ENCODE data around the gene RORB. TPM values are rescaled to one million over a fixed set of nuclear protein-coding genes. Genes with fewer than 3 reads are reported as not detected.

RORB gene
- total RNA-seq, 1 donor from 2014 or later, result 3.4 TPM

DNA sequence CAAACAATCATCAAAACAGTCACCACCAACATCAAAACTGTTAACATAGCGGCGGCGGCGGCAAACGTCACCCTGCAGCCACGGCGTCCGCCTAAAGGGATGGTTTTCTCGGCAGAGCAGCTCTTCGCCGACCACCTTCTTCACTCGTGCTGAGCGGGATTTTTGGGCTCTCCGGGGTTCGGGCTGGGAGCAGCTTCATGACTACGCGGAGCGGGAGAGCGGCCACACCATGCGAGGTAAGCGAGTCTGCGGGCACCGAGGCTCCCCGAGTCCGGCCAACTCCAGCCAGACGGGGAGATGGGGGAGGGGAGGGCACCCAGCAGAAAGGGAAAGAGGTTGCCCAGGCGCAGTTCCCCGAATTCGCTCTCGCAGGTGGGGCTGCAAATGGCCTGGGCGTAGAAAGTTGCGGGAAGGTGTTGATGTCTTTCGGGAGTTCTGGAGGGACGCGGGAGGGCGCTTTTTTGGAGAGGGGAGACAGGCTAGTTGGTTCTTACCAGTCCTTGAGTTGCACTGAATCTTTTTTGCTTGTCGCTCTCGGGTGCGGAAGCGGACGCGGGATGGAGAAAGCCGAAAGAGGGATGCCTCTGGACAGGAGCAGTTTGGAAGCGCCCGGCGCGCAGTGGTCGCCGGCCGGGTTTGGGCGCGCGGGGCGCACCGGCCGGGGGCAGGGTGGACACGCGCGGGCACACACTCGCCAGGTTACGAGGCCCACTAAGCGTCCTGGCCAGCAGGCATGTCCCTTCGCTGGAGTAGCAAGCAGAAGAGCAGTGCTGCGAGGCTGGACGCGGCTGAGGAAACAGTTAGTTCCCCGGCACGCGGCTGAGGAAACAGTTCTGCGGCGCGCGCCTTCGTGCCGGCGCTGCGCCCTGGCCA lies 849 bp downstream of the RORB start:
- Histone ChIP-seq H3K9me3 (no peaks in the 10 kb centered on the region), H3K4me1 (peaks cover 34% of the 10 kb centered on the region), H3K4me3 (peak overlapping the region; percentile 64), H3K27me3 (ENCODE audit: low read depth) (peaks cover 55% of the 10 kb centered on the region), H3K27ac (no peak overlapping the region), H3K36me3 (no peaks in the 10 kb centered on the region)
- intact Hi-C loops (cut with DNase I), result no loop called here
- TF ChIP-seq, protein P1, sequence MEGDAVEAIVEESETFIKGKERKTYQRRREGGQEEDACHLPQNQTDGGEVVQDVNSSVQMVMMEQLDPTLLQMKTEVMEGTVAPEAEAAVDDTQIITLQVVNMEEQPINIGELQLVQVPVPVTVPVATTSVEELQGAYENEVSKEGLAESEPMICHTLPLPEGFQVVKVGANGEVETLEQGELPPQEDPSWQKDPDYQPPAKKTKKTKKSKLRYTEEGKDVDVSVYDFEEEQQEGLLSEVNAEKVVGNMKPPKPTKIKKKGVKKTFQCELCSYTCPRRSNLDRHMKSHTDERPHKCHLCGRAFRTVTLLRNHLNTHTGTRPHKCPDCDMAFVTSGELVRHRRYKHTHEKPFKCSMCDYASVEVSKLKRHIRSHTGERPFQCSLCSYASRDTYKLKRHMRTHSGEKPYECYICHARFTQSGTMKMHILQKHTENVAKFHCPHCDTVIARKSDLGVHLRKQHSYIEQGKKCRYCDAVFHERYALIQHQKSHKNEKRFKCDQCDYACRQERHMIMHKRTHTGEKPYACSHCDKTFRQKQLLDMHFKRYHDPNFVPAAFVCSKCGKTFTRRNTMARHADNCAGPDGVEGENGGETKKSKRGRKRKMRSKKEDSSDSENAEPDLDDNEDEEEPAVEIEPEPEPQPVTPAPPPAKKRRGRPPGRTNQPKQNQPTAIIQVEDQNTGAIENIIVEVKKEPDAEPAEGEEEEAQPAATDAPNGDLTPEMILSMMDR (IDR thresholded peaks at IDR 0.05), result no peak
- ATAC-seq, result peak; percentile 57 to 67
- DNase-seq, result peak; percentile 55

DNA sequence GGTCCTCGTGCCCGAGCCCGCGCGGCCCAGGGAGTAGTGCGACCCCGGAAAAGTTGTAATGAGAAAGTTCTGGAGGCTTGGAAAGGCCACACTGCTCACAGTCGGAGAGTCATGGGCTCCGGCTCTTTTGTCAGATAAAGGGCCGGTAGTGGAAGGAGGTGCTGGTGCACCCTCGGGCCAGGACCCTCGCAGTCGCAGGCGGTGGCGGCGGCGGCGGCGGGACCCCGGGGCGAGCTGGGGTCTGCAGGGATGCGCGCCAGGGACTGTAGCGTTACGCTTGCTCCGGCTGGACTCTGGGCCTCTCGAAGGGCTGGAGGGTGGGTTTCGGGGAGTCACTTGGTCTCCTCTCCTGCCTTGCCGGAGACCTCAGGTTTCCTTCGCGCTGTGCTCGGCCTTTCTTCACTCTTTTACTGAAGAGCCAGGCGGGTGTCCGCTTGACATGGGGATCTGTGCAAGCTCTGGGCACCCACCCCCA lies 1.5 kb downstream of the RORB start:
- no peak for DNase-seq
- TF ChIP-seq, protein P1 (IDR thresholded peaks at IDR 0.05), result no peak

DNA sequence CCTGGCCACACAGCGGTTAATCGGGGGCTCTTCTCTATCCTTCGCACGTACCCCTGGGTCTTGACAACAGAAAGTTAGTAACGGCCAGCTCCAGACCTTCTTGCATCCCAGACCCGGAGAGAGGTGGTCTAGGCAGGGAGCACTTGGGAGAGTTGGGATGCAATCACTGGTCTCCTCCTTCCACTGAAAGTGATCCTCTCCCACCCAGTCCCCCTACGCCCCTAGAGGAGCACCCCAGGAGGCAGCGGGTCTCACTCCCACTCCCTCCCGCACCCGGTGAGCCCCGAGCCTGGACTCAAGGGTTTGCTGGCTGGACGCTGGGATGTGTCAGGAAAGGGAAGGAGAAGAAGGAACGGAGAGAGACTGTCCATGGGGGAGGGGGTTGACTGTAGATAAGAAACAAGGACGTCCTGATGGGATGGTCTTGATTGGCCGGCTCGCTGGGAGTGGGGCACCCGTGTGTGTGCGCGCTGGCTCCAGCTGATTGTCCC lies 2.0 kb downstream of the RORB start:
- H3K4me3 ChIP-seq, result peak overlapping the region; percentile 64
- no peaks in the 10 kb centered on the region for H3K36me3 ChIP-seq
- H3K27ac ChIP-seq, result no peak overlapping the region
- TF ChIP-seq, protein P1 (IDR thresholded peaks at IDR 0.05), result no peak
- ATAC-seq, result peak in 1 of 2 donors; percentile 24
- no peaks in the 10 kb centered on the region for H3K9me3 ChIP-seq
- H3K27me3 ChIP-seq (ENCODE audit: low read depth), result peaks cover 51% of the 10 kb centered on the region
- intact Hi-C loops (cut with DNase I), result no loop called here
- DNase-seq, result no peak
- H3K4me1 ChIP-seq, result peaks cover 34% of the 10 kb centered on the region

More for the DNA sequence above, 1.5 kb downstream of the RORB start:
- H3K9me3 ChIP-seq, result no peaks in the 10 kb centered on the region
- peak overlapping the region; percentile 64 for H3K4me3 ChIP-seq
- no peaks in the 10 kb centered on the region for H3K36me3 ChIP-seq
- intact Hi-C loops (cut with DNase I), result no loop called here
- peaks cover 34% of the 10 kb centered on the region for H3K4me1 ChIP-seq
- peak in 1 of 2 donors; percentile 9 for ATAC-seq
- H3K27ac ChIP-seq, result no peak overlapping the region
- peaks cover 55% of the 10 kb centered on the region for H3K27me3 ChIP-seq (ENCODE audit: low read depth)

DNA sequence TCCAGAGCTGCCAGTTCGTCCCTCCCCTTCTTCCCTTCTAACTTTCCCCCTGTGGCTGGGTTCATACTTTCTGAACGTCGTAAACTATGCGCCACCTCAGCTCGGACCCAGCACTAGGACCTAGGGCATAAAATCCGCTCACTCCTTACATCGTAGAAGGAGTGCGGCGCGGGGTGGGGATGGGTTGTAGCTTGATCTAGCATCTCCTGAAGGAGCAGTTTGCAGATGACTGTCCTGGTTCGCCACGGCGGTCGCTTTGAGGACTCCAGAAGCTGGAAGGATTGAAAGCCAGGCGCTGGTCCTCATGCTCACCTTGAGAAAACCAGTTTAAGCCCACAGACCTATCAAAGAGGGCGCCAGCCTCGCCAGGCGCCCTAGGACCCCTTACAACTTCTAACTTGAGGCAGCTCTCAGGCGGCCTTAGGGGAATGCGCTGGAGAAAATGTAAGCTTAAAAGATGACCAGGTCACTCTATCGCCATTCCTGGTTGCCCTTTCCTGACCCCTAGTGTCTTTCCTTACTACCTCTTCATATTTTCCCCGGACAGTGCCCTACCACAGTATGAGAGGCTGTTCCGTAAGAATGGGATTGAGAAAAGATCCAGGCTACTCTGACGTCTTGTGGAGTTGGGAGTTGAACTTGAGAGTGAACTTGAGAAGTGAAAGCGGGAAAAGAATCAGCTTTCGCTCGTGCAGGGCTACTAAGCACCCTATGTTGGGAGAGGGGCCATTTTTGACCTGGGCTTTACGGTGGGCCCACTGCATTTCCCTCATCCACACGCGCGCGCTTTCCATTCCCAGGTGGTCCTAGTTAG lies 2.8 kb downstream of the RORB start:
- no peak for ATAC-seq
- intact Hi-C loops (cut with DNase I), result no loop called here
- Histone ChIP-seq H3K4me3 (peak overlapping the region; percentile 64), H3K9me3 (no peaks in the 10 kb centered on the region), H3K27me3 (ENCODE audit: low read depth) (peaks cover 46% of the 10 kb centered on the region), H3K27ac (no peak overlapping the region), H3K4me1 (peaks cover 34% of the 10 kb centered on the region), H3K36me3 (no peaks in the 10 kb centered on the region)
- TF ChIP-seq, protein P1 (IDR thresholded peaks at IDR 0.05), result no peak
- no peak for DNase-seq

DNA sequence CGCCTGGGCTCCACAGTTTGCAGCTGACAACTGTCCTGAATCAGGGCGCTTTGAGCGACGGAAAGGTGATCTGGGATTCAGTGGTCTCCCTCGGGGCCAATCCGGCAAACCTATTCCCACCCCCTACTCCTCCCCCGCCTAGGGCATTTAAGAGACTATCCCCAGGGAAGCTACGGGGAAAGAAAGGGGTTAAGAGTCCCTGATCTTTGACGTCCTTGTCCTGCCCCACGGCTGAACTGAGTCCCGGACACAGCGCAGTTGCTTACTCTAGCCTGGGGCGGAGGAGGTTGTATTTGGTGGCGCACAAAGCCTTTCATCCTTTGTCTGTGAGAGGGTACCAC lies 3.4 kb downstream of the RORB start:
- ATAC-seq (no peak), DNase-seq (no peak)
- TF ChIP-seq, protein P1 (IDR thresholded peaks at IDR 0.05), result no peak
- no peaks in the 10 kb centered on the region for H3K36me3 ChIP-seq
- H3K9me3 ChIP-seq, result no peaks in the 10 kb centered on the region
- peaks cover 46% of the 10 kb centered on the region for H3K27me3 ChIP-seq (ENCODE audit: low read depth)
- no peak overlapping the region for H3K27ac ChIP-seq
- H3K4me3 ChIP-seq, result peak overlapping the region; percentile 64
- intact Hi-C loops (cut with DNase I), result no loop called here
- H3K4me1 ChIP-seq, result peaks cover 34% of the 10 kb centered on the region
